ENCODE data around the gene GRIA1. TPM values are rescaled to one million over a fixed set of nuclear protein-coding genes. Genes with fewer than 3 reads are reported as not detected.

GRIA1 gene
- total and polyA plus RNA-seq, 2 of the 4 experiments (the other 2 are of a cell fraction): 0.48 to 1.3 TPM

DNA sequence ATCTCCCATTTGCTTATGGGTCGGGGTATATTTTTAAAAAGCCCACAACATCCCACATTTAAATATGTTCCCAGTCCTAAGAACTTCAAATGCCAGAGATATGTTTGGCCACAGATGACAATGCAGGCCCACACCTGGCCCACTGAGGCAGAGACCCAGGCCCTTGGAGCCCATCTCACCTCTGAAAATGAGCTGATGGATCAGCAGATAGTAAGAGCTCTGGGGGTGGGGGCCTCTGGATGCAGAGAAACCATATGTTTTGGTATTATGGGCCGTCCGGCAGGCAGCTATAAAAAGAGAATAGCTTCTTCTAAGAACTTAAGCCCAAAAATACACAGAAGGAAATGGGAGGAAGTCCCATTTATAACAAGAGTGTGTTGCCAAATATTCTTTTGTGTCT is 256.0 kb downstream of the GRIA1 start:
- H2BK5ac ChIP-seq (ENCODE audit: low read depth, low read length, poor library complexity, severe bottlenecking): no peak overlapping the region
- H2BK120ac ChIP-seq (ENCODE audit: low read depth, low read length): no peak overlapping the region
- H3K9ac ChIP-seq (ENCODE audit: low read depth, low read length): no peak overlapping the region
- no peak overlapping the region for H2BK20ac ChIP-seq (ENCODE audit: low read depth, low read length)
- TF ChIP-seq RCOR1 (IDR thresholded peaks at IDR 0.05; ENCODE audit: insufficient replicate concordance, low read length) (no peak), RAD21 (IDR thresholded peaks at IDR 0.05; ENCODE audit: low read length) (no peak), CEBPB (IDR thresholded peaks at IDR 0.05; ENCODE audit: low read depth, low read length) (no peak), SMC3 (IDR thresholded peaks at IDR 0.05; ENCODE audit: low read depth, low read length) (no peak), BHLHE40 (IDR thresholded peaks at IDR 0.05; ENCODE audit: low read depth, low read length) (no peak), CHD1 (IDR thresholded peaks at IDR 0.05; ENCODE audit: low read depth, low read length) (no peak), MAFK (IDR thresholded peaks at IDR 0.05; ENCODE audit: low read depth, low read length) (no peak), FOS (IDR thresholded peaks at IDR 0.05; ENCODE audit: low read depth, low read length) (no peak), RFX5 (IDR thresholded peaks at IDR 0.05; ENCODE audit: low read depth, low read length) (no peak), MAZ (IDR thresholded peaks at IDR 0.05; ENCODE audit: borderline replicate concordance, low read depth, low read length) (no peak), NFE2L2 (IDR thresholded peaks at IDR 0.05; ENCODE audit: low read depth, low read length) (no peak), POLR2A (IDR thresholded peaks at IDR 0.05; ENCODE audit: low read depth, low read length) (no peak)
- TF ChIP-seq, protein P1, sequence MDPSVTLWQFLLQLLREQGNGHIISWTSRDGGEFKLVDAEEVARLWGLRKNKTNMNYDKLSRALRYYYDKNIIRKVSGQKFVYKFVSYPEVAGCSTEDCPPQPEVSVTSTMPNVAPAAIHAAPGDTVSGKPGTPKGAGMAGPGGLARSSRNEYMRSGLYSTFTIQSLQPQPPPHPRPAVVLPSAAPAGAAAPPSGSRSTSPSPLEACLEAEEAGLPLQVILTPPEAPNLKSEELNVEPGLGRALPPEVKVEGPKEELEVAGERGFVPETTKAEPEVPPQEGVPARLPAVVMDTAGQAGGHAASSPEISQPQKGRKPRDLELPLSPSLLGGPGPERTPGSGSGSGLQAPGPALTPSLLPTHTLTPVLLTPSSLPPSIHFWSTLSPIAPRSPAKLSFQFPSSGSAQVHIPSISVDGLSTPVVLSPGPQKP (IDR thresholded peaks at IDR 0.05; ENCODE audit: borderline replicate concordance, low read depth, low read length): no peak
- TF ChIP-seq, protein P2, sequence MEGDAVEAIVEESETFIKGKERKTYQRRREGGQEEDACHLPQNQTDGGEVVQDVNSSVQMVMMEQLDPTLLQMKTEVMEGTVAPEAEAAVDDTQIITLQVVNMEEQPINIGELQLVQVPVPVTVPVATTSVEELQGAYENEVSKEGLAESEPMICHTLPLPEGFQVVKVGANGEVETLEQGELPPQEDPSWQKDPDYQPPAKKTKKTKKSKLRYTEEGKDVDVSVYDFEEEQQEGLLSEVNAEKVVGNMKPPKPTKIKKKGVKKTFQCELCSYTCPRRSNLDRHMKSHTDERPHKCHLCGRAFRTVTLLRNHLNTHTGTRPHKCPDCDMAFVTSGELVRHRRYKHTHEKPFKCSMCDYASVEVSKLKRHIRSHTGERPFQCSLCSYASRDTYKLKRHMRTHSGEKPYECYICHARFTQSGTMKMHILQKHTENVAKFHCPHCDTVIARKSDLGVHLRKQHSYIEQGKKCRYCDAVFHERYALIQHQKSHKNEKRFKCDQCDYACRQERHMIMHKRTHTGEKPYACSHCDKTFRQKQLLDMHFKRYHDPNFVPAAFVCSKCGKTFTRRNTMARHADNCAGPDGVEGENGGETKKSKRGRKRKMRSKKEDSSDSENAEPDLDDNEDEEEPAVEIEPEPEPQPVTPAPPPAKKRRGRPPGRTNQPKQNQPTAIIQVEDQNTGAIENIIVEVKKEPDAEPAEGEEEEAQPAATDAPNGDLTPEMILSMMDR (conservative IDR thresholded peaks at IDR 0.05; ENCODE audit: low read depth, low read length): no peak
- TF ChIP-seq, protein P3, sequence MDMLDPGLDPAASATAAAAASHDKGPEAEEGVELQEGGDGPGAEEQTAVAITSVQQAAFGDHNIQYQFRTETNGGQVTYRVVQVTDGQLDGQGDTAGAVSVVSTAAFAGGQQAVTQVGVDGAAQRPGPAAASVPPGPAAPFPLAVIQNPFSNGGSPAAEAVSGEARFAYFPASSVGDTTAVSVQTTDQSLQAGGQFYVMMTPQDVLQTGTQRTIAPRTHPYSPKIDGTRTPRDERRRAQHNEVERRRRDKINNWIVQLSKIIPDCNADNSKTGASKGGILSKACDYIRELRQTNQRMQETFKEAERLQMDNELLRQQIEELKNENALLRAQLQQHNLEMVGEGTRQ (IDR thresholded peaks at IDR 0.05; ENCODE audit: low read depth, low read length): no peak
- H3K4me2 ChIP-seq (ENCODE audit: low read depth, low read length): no peak overlapping the region
- H3K14ac ChIP-seq (replicated peaks; ENCODE audit: low read depth, low read length): no peak overlapping the region
- peaks cover 2% of the 10 kb centered on the region; the same call in 1 of the 2 replicates for H3K4me1 ChIP-seq (ENCODE audit: control insufficient read depth, insufficient read depth, low read length)
- no TSS peak for BruUV-seq (replicated peaks)
- dilution Hi-C loops (cut with HindIII; ENCODE audit: low sequenced_read_pairs, unreplicated experiment) (no loop called here), in situ Hi-C loops (cut with MboI; ENCODE audit: low sequenced_read_pairs) (no loop called here), intact Hi-C loops (cut with micrococcal nuclease) (no loop called here)
- no peak overlapping the region for H3K56ac ChIP-seq (ENCODE audit: extremely low read depth, insufficient read depth, low read length)
- H3K23ac ChIP-seq (ENCODE audit: low read depth, low read length): no peak overlapping the region
- H2AFZ ChIP-seq (replicated peaks; ENCODE audit: low read length, poor library complexity): no peak overlapping the region
- H4K5ac ChIP-seq (ENCODE audit: low read depth, low read length): no peak overlapping the region
- WGBS, 2 experiments (ENCODE audit: extremely low coverage in 2 of 2, insufficient read length in 1 of 2): no CpG with 5 or more reads among the region's 3 CpGs
- H3K18ac ChIP-seq (ENCODE audit: low read depth, low read length): no peak overlapping the region
- no peaks in the 10 kb centered on the region for H3K27me3 ChIP-seq (ENCODE audit: control insufficient read depth, insufficient read depth, low read length)
- no peak overlapping the region for H4K8ac ChIP-seq (ENCODE audit: low read depth in 2 of 2, low read length in 2 of 2)
- H2AK5ac ChIP-seq (ENCODE audit: low read depth, low read length): no peak overlapping the region
- no peaks in the 10 kb centered on the region for H3K79me1 ChIP-seq (ENCODE audit: low read depth in 1 of 2, low read length in 2 of 2)
- ChIA-PET POLR2A (ENCODE audit: unreplicated experiment) (no interaction called here), CTCF (no interaction called here)
- no peaks in the 10 kb centered on the region for H4K20me1 ChIP-seq (ENCODE audit: insufficient read depth, low read length)
- no peaks in the 10 kb centered on the region for H3K36me3 ChIP-seq (ENCODE audit: control insufficient read depth, insufficient read depth, low read length)
- no peaks in the 10 kb centered on the region for H3K9me1 ChIP-seq (ENCODE audit: insufficient read depth, low read length)
- H4K91ac ChIP-seq (ENCODE audit: insufficient read depth, low read depth, low read length): no peak overlapping the region
- H3K27ac ChIP-seq (ENCODE audit: insufficient read depth, low read length): no peak overlapping the region
- H2BK15ac ChIP-seq (ENCODE audit: low read depth, low read length): no peak overlapping the region
- H2AK9ac ChIP-seq (replicated peaks; ENCODE audit: low read depth, low read length, poor library complexity): no peak overlapping the region
- no peak for DNase-seq
- ATAC-seq (ENCODE audit: low read depth): no peak
- H3K4ac ChIP-seq (ENCODE audit: low read depth, low read length): no peak overlapping the region
- no peak overlapping the region for H3K4me3 ChIP-seq (ENCODE audit: insufficient read depth, low read depth, low read length)
- no peaks in the 10 kb centered on the region for H3K9me3 ChIP-seq (ENCODE audit: control insufficient read depth, insufficient read depth, low read length)
